ENCODE measurements around the gene KCNC1.

The KCNC1 gene

DNA sequence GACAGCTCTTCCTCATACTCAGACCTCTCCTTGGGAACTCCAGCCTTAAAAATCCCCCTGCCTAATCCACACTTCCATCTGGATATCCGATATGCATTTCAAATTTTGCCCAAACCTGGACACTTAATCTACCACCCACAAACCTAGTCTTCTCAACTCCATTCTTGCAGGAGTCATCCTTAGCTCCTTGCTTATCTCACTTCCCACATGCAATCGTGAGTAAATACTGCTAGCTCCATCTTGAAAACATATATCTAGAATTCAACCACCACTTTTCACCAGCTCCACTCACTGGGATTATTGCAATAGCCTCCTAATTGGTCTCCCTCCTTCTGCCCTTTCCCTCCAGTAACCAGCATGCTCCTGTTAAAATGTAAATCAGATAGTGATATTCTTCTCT is 17.8 kb upstream of the KCNC1 start:
- DNase-seq (ENCODE audit: low spot score) = no peak

DNA sequence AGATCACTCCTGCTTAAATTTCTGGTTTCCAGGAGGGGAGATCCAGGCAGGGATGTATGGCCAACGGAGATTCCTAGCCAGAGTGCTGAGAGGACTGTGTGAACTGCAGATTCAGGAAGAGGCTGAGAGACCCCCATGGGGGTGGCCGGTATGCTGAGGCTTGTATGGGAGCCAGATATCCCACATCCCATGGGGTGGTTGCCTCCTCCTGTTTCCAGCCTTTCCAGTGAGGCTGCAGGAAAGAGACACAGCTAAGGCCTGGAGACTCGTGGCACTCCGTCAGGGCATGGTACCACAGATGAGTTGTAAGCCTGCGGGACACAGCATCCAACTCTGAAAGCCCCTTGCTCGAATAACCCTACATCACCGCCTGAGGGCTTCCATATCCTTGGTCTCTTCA is 16.6 kb upstream of the KCNC1 start:
- DNase-seq (ENCODE audit: low spot score) = peak; percentile 45

DNA sequence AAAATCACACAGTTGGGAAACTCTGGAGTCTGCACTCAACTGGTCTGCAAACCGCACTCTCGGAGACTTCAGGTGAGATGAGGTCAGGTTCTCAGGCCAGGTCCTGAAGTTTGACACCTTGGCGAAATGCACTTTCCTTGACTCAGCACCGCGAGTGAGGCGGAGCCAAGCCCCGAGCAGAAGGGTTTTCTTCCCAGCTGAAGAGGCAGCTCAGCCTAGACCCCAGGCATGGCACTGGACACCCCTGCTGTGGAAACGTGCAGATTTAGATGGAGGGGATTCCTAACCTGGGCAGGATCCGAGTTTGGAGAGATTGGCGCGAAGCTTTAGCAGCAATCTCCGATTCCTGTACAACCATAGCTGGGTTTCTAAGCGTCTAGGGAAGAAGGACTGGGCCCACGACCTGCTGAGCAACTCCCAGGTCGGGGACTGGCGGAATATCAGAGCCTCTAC is 16.0 kb upstream of the KCNC1 start:
- peak; percentile 46 for DNase-seq (ENCODE audit: low spot score)

DNA sequence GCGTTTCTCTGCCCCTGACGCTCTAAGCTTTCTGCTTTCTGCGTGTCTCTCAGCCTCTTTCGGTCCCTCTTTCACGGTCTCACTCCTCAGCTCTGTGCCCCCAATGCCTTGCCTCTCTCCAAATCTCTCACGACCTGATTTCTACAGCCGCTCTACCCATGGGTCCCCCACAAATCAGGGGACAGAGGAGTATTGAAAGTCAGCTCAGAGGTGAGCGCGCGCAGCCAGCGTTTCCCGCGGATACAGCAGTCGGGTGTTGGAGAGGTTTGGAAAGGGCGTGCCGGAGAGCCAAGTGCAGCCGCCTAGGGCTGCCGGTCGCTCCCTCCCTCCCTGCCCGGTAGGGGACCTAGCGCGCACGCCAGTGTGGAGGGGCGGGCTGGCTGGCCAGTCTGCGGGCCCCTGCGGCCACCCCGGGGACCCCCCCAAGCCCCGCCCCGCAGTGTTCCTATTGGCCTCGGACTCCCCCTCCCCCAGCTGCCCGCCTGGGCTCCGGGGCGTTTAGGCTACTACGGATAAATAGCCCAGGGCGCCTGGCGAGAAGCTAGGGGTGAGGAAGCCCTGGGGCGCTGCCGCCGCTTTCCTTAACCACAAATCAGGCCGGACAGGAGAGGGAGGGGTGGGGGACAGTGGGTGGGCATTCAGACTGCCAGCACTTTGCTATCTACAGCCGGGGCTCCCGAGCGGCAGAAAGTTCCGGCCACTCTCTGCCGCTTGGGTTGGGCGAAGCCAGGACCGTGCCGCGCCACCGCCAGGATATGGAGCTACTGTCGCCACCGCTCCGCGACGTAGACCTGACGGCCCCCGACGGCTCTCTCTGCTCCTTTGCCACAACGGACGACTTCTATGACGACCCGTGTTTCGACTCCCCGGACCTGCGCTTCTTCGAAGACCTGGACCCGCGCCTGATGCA is 15.3 kb upstream of the KCNC1 start, which contains the start of gene MYOD1:
Gene MYOD1, plus strand, starts transcription at position 544 of the 910 bp plus-strand sequence. Its CDS starts 212 bp downstream, at position 756.
- peak; percentile 75 for DNase-seq (ENCODE audit: low spot score)

DNA sequence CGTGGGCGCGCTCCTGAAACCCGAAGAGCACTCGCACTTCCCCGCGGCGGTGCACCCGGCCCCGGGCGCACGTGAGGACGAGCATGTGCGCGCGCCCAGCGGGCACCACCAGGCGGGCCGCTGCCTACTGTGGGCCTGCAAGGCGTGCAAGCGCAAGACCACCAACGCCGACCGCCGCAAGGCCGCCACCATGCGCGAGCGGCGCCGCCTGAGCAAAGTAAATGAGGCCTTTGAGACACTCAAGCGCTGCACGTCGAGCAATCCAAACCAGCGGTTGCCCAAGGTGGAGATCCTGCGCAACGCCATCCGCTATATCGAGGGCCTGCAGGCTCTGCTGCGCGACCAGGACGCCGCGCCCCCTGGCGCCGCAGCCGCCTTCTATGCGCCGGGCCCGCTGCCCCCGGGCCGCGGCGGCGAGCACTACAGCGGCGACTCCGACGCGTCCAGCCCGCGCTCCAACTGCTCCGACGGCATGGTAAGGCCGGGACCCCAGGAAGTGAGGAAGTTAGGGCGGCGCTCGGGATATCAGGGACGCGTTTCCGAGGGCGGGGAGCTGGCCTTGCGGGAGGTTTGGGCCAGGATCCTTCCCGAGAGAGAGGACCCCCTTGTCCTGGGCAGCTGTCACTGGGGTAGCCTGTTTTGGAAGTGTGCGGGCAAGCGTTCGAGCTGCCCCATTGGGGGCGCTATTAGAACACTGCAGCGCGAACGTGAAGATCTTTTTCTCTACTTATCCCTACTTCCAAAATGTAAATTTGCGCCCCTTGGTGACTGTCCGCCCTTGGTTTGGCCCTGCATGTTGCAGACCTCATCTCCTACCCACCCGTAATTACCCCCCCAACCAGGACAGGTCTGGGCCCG is 14.4 kb upstream of the KCNC1 start:
- peak; percentile 65 for DNase-seq (ENCODE audit: low spot score)

DNA sequence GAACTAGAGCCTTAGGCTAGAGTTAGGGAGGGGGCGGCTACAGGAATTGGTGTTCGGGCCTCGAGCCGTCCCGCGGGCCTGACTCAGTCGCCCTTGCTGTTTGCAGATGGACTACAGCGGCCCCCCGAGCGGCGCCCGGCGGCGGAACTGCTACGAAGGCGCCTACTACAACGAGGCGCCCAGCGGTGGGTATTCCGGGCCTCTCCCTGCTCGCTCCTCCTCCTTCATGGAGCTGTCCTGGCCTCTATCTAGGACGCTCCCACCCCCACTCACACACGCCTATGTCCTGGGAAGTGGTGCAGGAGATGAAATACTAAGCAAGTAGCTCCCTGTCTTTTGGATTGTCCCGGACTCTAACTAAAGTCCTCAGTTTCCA is 13.8 kb upstream of the KCNC1 start:
- no peak for DNase-seq (ENCODE audit: low spot score)

DNA sequence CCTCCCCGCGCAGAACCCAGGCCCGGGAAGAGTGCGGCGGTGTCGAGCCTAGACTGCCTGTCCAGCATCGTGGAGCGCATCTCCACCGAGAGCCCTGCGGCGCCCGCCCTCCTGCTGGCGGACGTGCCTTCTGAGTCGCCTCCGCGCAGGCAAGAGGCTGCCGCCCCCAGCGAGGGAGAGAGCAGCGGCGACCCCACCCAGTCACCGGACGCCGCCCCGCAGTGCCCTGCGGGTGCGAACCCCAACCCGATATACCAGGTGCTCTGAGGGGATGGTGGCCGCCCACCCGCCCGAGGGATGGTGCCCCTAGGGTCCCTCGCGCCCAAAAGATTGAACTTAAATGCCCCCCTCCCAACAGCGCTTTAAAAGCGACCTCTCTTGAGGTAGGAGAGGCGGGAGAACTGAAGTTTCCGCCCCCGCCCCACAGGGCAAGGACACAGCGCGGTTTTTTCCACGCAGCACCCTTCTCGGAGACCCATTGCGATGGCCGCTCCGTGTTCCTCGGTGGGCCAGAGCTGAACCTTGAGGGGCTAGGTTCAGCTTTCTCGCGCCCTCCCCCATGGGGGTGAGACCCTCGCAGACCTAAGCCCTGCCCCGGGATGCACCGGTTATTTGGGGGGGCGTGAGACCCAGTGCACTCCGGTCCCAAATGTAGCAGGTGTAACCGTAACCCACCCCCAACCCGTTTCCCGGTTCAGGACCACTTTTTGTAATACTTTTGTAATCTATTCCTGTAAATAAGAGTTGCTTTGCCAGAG is 13.2 kb upstream of the KCNC1 start:
- peak; percentile 40 for DNase-seq (ENCODE audit: low spot score)

DNA sequence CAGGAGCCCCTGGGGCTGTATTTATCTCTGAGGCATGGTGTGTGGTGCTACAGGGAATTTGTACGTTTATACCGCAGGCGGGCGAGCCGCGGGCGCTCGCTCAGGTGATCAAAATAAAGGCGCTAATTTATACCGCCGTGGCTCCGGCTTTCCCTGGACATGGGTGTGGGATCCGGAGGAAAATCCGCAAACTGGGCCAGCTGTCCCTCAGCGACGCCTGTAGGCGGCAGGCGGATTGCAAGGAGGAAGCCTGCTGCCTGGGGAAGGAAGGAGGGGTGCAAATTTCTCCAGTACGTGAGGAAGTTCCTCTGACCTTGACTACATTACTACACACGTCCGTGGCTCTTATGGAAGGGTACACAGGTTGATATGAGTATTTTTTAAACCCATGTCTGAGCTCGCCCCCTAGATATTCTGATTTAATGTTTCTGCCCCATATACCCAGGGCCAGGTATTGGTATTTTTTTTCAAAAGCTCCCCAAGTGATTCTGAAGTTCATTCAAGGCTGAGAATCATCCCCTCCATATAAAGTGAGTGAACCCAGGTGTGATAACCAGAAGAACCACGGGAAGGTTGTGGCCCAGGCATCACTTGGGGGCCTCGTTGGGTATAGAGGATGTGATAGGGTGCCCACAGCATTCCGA is 12.5 kb upstream of the KCNC1 start:
- peak; percentile 65 for DNase-seq (ENCODE audit: low spot score)

DNA sequence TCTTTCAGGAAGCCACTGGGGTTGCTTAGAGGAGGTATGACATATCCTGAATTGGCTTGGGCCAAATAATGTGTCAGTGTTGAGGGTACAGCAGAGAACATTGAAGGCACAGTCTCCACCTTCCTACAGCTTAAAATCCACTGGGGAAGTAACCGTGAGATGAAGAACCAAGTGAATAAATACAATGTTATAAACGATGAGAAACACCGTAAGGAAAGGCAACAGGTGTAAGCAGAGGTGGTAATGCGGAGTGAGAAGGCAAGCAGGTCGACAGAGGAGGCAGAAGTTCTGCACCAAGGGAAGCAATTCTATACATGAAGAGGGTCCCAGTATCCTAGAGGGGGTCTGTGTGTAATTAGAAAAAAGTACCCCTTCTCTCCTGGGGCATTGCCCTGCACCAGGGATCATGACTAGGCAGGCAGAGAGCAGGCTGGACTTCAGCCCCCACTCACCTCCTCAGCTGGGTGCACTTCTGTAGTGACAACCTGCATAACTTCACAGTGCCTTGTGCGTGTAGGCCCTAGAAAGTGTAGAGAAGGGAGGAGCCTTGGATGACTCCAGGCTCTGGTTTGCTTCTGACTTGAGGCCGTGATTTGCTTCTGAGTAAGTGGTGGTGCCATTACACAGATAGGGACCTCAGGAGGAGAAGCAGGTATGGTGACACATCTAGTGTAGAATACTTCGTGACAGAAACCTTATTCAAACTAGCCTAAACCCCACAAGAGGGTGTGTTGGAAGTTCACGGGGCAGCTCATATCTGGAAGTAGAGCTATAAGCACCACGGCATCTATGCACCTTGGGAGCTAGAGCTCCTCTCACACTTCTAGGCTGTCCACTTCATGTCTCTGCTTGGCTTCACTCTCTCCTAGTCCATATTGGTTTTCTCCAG is 10.3 kb upstream of the KCNC1 start:
- no peak for DNase-seq (ENCODE audit: low spot score)

DNA sequence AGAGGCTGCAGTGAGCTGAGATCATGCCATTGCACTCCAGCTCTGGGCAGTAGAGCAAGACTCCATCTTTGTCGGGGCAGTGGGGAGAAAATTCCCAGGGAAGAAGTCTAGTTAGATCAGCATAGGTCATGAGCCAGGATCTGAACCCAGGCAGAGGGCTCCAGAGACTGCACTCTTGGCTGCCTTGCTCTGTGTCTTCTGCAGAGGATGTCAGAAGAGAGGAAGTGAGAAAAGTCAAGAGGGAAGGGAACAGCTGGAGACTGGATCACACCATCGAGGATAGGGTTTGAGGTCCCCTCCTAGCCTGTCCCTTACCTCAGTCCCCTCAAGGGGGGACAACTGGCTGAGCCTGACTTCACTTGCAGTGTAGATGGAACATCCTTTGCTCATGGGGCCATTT is 9.4 kb upstream of the KCNC1 start:
- DNase-seq (ENCODE audit: low spot score) = no peak

DNA sequence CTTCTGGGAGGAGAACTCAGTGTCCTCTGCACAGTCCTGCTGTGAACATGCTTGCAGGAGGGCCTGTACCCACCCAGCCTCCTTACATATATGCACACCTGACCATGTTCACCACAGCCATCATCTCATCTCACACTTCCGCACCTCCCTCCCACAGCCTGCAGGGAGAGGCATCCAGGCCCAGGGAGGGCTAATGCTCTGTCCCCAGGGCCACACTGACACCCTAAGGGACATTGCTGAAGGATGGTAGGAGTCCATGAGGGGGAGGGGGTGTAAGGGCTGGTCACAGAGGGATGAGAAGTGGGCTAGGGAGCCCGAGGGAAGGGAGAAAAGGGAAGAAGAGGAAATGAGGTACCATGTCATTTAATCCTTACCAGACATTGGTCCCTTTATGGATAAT is 4.4 kb upstream of the KCNC1 start:
- DNase-seq (ENCODE audit: low spot score) = no peak

DNA sequence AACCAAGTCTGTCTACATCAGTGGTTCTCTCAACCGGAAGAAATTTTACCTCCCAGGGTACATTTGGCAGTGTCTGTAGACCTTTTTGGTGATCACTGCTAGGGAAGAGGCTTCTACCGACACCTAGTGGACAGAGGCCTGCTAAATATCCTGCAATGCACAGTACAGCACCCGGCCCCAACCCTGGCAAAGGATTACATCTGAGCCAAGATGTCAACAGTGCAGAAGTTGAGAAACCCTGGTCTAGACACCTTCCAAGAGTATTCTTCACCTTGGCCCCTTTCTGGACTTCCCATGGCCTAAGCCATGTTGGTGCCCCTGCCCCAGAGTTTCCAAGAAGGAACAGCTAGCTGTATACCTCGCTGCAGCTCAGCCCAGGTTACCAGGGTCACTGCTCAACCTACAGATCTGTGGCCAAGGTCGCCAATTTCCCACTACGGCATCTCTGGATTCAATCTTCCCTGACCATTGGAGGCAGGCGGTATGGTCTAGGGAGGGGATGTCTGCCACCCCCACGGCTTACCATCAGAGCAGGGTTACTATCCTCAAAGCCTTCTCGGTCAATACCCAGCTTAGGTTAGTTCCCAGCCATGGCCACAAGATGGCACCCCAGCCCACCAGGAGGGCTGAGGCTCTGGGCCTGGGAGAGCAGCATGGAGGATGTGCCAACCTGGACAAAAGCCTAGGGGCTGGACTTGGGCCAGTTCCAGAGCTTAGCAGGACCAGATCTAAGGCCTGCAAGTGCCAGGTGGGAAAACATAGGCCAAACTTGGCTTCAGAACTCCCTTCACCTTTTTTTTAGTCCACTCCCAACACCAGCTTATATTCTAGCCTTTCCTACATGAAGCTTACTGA is 3.7 kb upstream of the KCNC1 start:
- peak; percentile 85 for DNase-seq (ENCODE audit: low spot score)

DNA sequence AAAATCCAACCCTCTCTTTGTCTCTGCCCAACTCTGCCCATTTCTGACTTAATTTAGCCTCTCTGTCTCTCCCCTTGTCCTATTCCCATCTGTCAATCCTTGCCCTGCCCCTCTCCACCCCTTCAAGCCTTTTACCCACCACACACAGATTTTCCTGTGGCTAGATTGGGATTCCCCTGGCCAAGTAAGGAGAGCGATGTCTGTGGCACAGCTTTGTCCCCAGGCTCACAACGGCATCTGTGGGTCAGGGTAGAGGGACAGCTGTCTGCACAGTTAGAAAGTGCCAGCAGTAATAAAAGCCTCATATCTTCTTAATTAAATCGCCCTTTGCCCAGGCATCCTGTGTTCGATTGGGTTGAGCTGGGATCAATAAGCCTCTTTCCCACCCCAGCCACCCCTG is 1.3 kb upstream of the KCNC1 start:
- no peak for DNase-seq (ENCODE audit: low spot score)

DNA sequence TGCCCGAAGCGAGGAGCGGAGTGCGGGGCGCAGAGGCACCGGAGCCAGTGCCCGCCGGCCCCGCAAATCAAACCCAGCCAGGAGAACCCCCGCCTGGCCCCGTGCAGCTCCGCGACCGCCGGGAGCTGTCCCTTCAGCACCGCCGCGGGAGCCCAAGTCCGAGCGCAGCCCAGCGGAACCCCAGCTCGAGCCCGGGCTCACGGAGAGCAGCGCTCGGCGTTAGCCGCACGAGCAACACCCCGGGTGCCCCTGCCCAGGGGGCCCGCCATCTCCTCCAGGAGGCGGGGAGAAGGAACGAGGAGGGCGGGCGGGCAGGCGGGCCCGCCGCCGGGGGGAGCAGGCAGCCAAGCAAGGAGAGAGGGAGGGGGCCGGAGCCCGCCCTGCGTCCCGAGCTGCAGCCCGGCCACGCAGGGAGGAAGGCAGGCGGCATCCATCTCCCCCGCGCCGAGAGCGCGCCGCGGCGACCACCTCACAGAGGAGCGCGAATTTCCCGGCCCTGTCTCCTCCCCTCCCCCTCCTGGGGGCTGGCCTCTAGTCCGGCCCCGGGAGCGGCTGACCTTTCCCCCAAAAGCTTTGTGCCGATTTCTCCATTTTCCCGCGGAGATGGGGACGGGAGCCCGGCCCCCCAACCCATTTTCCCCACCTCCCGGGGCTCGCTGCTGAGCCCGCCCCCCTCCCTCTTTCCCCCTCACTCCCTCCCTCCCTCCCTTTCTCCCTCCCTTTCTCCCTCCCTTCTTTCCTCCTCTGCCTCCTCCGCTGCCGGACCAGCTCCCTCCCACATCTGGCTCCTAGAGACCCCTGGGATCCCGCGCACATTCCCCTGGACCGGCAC is 621 bp downstream of the KCNC1 start:
- DNase-seq (ENCODE audit: low spot score) = peak; percentile 85

DNA sequence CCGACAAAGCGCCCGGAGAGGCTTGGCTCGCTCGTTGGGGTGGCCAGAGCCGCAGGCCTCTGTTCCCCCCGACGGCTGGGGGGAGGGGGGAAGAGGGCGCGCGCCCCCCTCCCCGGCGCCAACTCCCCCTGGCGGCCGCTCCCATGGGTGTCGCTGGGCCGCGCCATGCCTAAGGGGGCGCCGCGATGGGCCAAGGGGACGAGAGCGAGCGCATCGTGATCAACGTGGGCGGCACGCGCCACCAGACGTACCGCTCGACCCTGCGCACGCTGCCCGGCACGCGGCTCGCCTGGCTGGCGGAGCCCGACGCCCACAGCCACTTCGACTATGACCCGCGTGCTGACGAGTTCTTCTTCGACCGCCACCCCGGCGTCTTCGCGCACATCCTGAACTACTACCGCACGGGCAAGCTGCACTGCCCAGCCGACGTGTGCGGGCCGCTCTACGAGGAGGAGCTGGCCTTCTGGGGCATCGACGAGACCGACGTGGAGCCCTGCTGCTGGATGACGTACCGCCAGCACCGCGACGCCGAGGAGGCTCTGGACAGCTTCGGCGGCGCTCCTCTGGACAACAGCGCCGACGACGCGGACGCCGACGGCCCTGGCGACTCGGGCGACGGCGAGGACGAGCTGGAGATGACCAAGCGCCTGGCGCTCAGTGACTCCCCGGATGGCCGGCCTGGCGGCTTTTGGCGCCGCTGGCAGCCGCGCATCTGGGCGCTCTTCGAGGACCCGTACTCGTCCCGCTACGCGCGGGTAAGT is 1.4 kb downstream of the KCNC1 start:
- DNase-seq (ENCODE audit: low spot score) = peak; percentile 53

DNA sequence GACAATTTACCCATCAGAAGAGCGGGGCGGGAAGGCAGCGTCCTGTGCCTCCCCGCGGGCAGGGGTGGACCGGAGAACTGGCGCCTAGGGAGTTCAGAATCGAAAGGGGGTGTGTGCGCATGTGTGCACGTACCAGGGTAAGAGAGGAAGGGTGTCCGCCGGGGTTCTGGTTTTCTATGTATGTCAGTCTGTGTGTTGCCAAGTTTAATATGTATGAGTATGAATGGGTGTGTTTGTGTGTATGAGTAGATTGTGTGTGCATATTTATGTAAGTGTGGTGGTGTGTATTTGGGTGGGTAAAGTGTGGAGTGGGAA is 2.0 kb downstream of the KCNC1 start:
- DNase-seq (ENCODE audit: low spot score) = no peak

DNA sequence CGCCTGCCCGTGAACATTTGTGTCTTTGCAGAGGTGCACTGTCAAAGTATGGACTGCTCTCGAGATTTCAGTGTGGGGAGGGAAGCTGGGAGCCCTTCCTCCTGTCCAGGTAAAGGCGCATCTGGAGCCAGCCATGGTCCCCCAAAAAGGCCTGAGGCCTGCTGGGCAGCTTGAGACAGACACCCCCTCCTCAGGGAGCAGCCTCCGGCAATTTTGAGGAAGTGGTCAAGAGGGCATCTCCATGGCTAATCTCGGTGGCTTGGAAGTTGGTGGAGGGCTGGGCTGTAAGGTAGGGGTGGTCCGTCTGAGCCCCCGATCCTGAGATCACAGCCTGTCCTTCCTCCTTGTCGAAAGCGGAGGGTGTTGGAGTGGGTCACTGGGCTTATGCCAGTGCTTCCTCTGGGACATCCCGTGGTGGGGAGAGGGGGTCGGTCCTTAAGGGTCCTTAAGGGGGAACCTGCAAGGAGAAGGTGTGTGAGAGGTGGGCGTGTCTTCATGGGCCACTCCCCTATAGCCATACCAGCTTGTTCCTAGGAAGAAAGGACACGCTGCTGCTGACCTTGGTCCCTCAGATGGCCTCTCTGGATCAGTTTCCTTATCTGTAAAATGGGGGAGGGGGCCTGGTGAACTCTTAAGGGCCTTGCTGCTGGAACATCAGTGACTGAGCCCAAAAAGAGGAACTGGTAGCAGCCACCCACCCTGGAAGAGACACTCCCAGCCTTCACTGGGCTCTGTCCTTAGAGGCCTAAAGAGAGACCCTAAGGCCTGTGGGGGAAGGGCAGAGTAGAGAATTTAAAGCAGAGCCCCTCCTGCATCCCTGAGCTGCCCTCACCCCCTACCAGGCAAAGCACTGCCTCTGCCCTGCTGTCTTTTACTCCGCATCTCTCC is 2.6 kb downstream of the KCNC1 start:
- peak; percentile 31 for DNase-seq (ENCODE audit: low spot score)

Measured in left forelimb (tissue), 1 donor.